NCI-H2171 treated with DMSO at 0.1 percent for 48 hours (cell line): ENCODE results near the gene CR1L.
"Not testable (repeated sequence)": the region's sequence is repeated elsewhere in the genome, so short reads cannot be mapped to it uniquely, and the experiment has no call there.

Experiments used
- DNase-seq: peaks from one replicate; lab custom pipeline; 2025; lab: John Stamatoyannopoulos, UW

CR1L gene

DNA sequence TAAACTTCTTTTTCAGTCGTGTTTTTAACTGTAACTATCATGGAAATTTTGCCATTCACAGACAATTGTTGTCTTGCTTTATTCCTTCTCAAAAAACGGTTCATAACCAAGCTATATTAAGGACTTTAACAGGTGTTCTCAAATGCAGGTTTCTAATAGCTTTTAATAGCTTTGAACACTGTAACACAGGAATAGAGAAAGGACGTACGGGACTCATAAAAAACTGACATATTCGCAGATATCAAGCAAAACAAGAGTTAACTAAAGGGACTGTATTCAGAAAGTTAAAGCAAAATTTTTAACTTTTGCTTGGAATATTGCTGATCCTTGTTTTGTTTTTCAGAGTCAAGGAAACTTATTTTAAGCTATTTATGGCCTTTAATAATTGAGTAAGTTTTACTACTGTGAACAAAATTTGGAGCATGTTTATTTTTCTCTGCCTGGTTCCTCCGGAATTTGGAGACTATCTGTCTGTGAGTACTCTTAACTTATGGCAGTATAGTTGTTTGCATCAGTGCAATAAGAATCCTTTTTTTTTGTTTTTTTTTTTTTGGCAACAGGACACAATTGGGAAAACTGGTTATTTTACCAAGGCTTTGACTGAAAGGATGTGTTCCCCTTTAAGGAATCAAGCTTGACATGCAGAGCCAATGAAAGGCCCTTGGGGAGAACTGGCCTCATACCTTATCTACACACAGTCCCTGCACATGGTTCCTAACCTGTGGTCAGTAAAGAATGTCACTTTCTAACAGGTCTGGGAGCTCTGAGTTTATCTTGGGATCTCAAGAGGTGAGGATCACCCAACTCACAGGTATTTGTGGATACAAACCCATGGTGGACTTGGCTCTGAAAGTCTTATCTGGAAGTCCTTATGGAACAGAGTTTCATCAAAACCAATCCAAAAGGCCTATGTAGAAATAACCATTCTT, 101.2 kb downstream of the CR1L start:
- DNase-seq: no peak

DNA sequence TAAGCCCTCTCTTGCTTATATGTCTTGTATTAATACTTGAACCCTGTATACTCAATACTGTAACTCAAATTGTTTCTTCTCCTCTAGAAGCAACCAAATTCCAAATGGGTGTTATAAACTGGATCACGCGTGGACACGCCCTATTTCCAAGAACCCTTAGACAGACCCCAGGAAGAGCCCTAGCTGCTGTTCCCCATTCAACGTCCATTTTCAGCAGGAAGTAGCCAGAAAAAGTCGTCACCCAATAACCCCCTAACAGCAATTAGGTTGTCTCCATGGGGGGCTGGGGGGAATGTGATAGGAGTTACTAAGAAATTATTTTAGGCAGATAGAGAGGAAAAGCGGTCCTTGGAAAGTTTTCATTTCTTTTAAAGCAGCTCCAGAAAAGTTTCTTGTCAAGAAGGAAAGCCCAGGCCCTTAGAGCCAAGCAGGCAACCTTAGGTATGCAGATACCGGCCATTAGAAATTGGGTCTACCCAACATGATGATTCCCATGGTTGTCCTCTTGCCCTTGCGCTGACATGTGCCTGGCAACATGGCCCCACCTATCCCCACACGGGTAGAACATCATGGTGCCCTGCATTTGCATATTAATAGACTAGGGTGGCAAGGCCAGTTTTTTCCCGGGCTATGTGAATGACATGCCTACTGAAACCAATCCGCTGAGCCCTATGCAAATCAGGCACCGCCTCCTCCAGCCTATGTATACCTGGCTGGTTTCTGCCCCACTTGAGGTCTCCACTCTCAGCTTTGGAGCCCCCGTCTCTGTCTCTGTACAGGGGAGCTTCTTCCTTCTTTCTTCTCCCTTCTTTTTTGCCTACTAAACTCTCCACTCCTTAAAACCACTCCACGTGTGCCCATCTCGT, 102.9 kb downstream of the CR1L start:
- no peak for DNase-seq

- no peak for DNase-seq
These were observed 104.0 kb downstream of the CR1L start for GRCh38 chr1:207748737-207749528.

DNA sequence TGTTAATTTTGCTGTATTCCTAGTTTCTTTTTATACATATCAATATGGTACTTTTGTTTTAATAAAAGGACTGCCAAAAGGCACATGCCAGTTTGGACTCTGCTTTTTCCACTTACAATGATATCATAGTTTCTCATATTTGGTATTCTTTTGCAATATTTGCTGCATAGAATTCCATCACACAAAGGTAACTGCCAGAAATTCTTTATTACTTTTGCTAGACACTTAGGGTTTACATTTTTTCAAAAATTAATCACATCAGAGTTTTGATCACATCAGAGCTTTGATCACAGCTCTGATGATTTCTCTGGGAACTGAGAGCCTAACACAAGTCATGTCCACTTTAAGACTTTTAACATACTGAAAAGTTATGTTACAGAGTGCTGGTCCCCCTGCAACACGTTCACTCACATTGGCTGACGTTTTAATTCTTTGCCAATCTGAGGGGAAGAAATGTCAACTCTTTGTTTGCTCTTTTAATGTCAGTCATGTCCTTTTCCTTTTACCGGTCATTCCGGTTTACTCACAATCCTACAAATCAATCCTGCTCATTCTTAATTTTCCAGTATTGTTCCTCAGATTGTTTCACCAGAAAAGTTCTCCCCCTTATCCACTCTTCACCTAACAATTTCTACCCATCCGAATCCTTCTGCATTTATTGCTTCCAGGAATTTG, 105.8 kb downstream of the CR1L start:
- no peak for DNase-seq

- DNase-seq: not testable (repeated sequence)
These were observed 106.5 kb downstream of the CR1L start for GRCh38 chr1:207751463-207751789.

DNA sequence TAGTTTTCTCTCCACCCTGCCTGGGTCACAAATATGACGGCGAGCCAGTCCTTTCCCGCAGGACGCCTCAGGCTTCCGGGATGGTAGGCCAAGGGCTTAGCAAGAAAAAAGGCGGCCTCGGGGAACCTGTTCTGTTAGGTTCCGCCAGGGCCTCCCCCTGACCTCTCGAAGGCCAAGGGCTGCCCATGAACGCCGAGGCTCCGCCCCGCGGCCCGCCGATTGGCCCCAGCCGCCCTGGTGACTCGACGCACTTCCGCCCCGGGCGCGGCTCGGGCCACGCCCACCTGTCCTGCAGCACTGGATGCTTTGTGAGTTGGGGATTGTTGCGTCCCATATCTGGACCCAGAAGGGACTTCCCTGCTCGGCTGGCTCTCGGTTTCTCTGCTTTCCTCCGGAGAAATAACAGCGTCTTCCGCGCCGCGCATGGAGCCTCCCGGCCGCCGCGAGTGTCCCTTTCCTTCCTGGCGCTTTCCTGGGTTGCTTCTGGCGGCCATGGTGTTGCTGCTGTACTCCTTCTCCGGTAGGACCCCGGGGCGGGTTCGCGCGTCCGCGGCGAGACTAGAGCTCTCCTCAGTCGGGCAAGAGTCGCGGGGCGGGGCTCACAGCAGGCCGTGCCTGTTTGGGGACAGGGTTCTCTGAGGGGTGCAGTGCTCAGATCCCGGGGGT, 107.0 kb downstream of the CR1L start, which contains the start of gene CD46:
TSS of gene CD46 (plus strand) at position 265 of the 666 bp plus-strand sequence. CDS start at position 424, 159 bp downstream.
- DNase-seq: peak; percentile 91

DNA sequence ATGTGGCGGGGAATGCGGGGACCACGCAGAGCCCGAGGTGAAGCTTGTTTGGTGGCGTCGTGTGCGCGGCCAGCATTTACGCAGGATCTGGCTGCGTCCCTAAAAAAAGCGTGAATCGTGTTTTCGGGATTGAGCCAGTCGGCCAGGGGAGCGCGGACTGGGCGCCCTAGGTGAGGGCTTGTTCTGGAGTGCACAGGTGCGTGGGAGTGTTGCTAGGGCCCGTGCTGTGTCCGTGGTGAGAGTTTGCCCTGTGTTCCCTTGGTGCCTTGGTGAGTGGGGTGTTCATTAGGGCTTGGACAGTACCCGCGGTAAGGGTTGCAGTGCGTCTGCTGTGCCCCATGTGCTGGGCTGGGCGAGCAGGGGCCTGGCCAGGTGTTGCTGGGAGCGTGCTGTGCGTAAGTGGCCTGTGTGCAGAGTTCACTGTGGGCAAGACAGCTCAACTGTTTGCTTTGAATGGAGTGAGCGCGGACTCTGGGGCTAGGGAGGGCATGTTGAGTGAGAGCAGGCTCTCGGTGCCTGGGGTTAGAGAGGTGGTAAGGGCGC, 107.6 kb downstream of the CR1L start:
- peak; percentile 10 for DNase-seq

DNA sequence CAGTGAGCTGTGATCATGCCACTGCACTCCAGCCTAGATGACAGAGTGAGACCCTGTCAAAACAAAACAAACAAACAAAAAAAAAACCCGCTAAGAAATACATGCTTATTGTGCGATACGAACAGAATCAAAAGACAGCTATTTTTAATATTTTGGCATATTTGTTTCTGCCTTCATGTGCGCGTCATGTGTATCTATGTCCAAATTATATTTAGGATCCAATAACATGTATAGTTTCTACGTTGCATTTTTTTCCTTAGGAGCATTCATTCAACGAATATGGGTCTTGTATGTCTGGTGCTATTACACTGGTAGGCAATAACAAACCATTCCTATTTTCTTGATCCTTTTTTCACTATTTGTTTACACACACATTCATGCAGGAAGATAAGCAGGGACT, 108.7 kb downstream of the CR1L start:
- DNase-seq: no peak

DNA sequence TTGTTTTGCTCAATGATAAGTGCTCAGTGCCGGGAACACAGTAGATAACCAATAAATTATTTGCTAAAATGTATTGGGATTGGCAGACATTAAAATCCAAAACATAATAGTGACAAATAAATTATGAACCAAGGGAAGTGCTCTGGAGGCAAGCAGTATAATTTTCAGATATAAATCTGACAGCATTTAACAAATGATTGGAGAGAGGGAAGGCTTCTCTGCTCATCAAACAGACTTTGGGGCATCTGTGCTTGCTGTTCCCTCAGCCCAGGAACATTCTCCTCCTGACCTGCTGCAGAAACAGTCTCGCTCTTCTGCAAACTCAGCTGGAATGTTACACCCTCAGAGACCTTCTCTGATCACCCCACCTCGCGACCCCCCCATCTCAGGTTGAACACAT, 109.1 kb downstream of the CR1L start:
- no peak for DNase-seq

GRCh38 chr1:207754974-207755700, 110.2 kb downstream of the CR1L start:
- DNase-seq: peak; percentile 2

- no peak for DNase-seq
These were observed 111.1 kb downstream of the CR1L start for GRCh38 chr1:207755846-207756693.

GRCh38 chr1:207762622-207763021, 117.7 kb downstream of the CR1L start:
- no peak for DNase-seq

GRCh38 chr1:207763091-207763490, 118.2 kb downstream of the CR1L start:
- no peak for DNase-seq

DNA sequence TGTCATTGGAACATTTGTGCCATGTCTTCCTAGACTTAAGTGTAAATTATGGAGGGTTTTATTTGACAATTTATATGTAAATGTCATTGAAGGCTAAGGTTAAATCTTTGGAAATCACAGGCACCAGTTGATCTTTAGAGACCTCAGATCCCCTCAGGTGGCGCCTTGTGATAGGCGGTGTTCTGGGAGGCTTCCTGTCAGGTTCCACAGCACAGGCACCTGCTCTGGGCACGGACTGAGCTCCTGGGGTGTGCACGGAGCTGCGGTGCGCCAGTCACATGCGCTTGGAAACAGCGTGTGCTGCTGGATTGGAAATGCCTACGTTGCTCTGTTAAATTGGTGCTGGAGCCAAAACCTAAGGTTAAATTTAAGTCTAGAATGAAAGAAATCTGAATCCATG, 119.0 kb downstream of the CR1L start:
- no peak for DNase-seq

- no peak for DNase-seq
These were observed 121.6 kb downstream of the CR1L start for GRCh38 chr1:207766569-207766968.

- not testable (repeated sequence) for DNase-seq
These were observed 125.6 kb downstream of the CR1L start for GRCh38 chr1:207770514-207770913.
